PC-9 (cell line): ENCODE data around the gene ZFP36L1. TPM values are rescaled to one million over a fixed set of nuclear protein-coding genes. Genes with fewer than 3 reads are reported as not detected.
"Not testable (repeated sequence)": the region's sequence is repeated elsewhere in the genome, so short reads cannot be mapped to it uniquely, and the experiment has no call there.

ENCODE experiments used
- BruUV-seq: library from RNA; stranded (reverse); fragments of 400-500 nt; replicated peaks from 2 replicates; lab custom pipeline; 2021; lab: Mats Ljungman, UMichigan
- CTCF ChIA-PET: fragments of 300-600 bp; sonication (Branson Sonifier 250); formaldehyde crosslinking; loops from one replicate; lab custom pipeline; 2022; ENCODE audit warnings: antibody characterized with exemption; lab: Charles Lee
- POLR2A ChIA-PET: fragments of 300-600 bp; sonication (Branson Sonifier 250); formaldehyde crosslinking; loops from one replicate; lab custom pipeline; 2022; ENCODE audit warnings: antibody characterized with exemption; ENCODE audit not compliant: unreplicated experiment; lab: Charles Lee
- DNase-seq, 2 experiments: peaks; one replicate each; pipeline versions ENCODE4 v3.0.0 to v3.0.0-alpha.2; 2015 to 2022; ENCODE audit warnings: mixed read lengths in 1 of 2
- H2AFZ ChIP-seq: fragments of 200-600 bp; sonication (generic); 2 replicates; pipeline ENCODE4 v1.8.1; 2017; ENCODE audit warnings: antibody characterized with exemption
- H3F3A ChIP-seq: fragments of 200-600 bp; sonication (generic); 2 replicates; pipeline ENCODE4 v1.8.1; 2017; ENCODE audit warnings: antibody characterized with exemption, mild to moderate bottlenecking, low read depth; ENCODE audit not compliant: insufficient read depth
- H3K27ac ChIP-seq: fragments of 200-600 bp; sonication (generic); 2 replicates; pipeline ENCODE4 v1.6.1; 2016; ENCODE audit warnings: mixed run types
- H3K27me3 ChIP-seq: fragments of 200-600 bp; sonication (generic); 2 replicates; pipeline ENCODE4 v1.6.1; 2016; ENCODE audit warnings: low read depth, mixed run types; ENCODE audit not compliant: insufficient read depth
- H3K36me3 ChIP-seq: fragments of 200-600 bp; sonication (generic); 2 replicates; pipeline ENCODE4 v1.6.1; 2016; ENCODE audit warnings: low read depth, mixed run types
- H3K4me1 ChIP-seq: fragments of 200-600 bp; sonication (generic); replicated peaks from 2 replicates; pipeline ENCODE4 v1.6.1; 2016; ENCODE audit warnings: mixed run types; ENCODE audit not compliant: insufficient read depth
- H3K4me2 ChIP-seq: fragments of 200-600 bp; sonication (generic); 2 replicates; pipeline ENCODE4 v1.6.1; 2017; ENCODE audit warnings: mixed run types
- H3K4me3 ChIP-seq: fragments of 200-600 bp; sonication (generic); 2 replicates; pipeline ENCODE4 v1.6.1; 2016; ENCODE audit warnings: mixed run types
- H3K79me2 ChIP-seq: fragments of 200-600 bp; sonication (generic); 2 replicates; pipeline ENCODE4 v1.6.1; 2017; ENCODE audit warnings: low read depth, mixed run types
- H3K9me2 ChIP-seq: fragments of 200-600 bp; sonication (generic); 2 replicates; pipeline ENCODE4 v1.8.1; 2017; ENCODE audit warnings: mild to moderate bottlenecking; ENCODE audit not compliant: insufficient read depth
- H3K9me3 ChIP-seq: fragments of 200-600 bp; sonication (generic); 2 replicates; pipeline ENCODE4 v1.8.1; 2016; ENCODE audit warnings: low read depth; ENCODE audit not compliant: insufficient read depth
- H4K20me1 ChIP-seq: fragments of 200-600 bp; sonication (generic); 2 replicates; pipeline ENCODE4 v1.8.1; 2017; ENCODE audit not compliant: insufficient read depth
- CTCF ChIP-seq: fragments of 200-600 bp; sonication (generic); conservative IDR thresholded peaks from 2 replicates; pipeline ENCODE4 v1.6.1; 2017; ENCODE audit warnings: mixed run types, antibody characterized with exemption, mild to moderate bottlenecking, moderate library complexity
- EZH2 ChIP-seq: fragments of 200-600 bp; sonication (generic); IDR thresholded peaks from 2 replicates; pipeline ENCODE4 v1.8.0; 2017; ENCODE audit warnings: antibody characterized with exemption, low read depth
- intact Hi-C: fragments of 100-400 bp; cut with micrococcal nuclease; formaldehyde crosslinking; loops from one replicate; pipeline ENCODE4 v1.10.0; 2022; ENCODE audit not compliant: unreplicated experiment
- total RNA-seq: library from RNA; stranded (reverse); gene quantifications from 2 replicates; pipeline ENCODE4 v1.2.3, GENCODE V29; 2021

ZFP36L1 gene
- total RNA-seq, 1 experiment from 2014 or later: 179 TPM

DNA sequence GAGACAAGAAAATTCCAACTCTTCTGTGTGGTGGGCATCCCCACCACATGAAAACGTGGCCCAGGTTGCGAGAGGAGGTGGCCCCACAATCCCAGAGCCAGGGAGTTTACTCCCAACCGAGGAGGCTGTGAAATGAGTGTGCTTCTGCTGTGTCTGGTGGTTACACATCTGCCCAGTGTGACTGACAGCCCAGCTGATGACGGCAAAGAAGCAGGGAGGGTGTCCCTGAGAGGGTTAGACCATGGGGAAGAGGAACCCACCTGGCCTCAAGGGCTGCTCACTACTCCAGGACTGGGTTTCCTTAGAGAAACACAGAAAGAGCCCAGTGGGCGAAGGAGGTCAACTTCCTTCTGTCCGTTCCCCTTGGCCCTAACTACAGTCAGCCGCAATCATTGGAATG lies 24.6 kb downstream of the ZFP36L1 start:
- no peak overlapping the region for H3K4me3 ChIP-seq
- no peak for DNase-seq
- intact Hi-C loops: no loop called here
- no peaks in the 10 kb centered on the region for H3F3A ChIP-seq
- H3K4me2 ChIP-seq: no peak overlapping the region
- no peaks in the 10 kb centered on the region for H3K9me2 ChIP-seq
- CTCF ChIA-PET: no interaction called here
- H3K27ac ChIP-seq: no peak overlapping the region
- H3K9me3 ChIP-seq: no peaks in the 10 kb centered on the region
- no peaks in the 10 kb centered on the region for H3K4me1 ChIP-seq
- no peaks in the 10 kb centered on the region for H3K79me2 ChIP-seq
- no peaks in the 10 kb centered on the region for H4K20me1 ChIP-seq
- H2AFZ ChIP-seq: no peak overlapping the region
- no TSS peak for BruUV-seq
- no peak for TF ChIP-seq CTCF
- no peak for TF ChIP-seq EZH2
- H3K36me3 ChIP-seq: no peaks in the 10 kb centered on the region
- no peaks in the 10 kb centered on the region for H3K27me3 ChIP-seq
- POLR2A ChIA-PET: no interaction called here

DNA sequence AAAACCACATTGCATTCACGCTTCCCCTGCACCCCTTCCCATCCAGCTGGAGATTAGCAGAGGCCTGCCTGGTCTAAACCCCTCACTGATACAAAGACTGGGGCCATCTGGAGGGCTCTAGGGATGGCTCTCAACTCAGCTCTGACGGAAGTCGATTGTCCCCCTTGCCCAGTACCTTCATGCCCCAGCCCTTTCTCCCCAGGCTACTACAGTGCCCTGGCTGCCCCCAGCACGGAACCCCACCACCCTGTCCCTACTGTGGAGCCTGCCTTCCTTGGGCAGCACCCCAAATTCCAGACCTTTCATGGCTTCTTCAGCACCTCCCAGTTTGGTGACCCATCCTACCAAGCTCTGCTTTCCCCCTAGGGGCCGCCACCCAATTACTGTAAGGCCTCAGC lies 25.6 kb downstream of the ZFP36L1 start:
- POLR2A ChIA-PET: no interaction called here
- CTCF ChIA-PET: interaction anchor here (0.6 kb wide), 1 partner anchor 40 kb away, joined by 3 read pairs; no protein-coding TSS in a partner anchor
- no peak overlapping the region for H3K4me2 ChIP-seq
- H3K27ac ChIP-seq: no peak overlapping the region
- H3F3A ChIP-seq: no peaks in the 10 kb centered on the region
- H3K4me1 ChIP-seq: no peaks in the 10 kb centered on the region
- no peak overlapping the region for H2AFZ ChIP-seq
- H3K36me3 ChIP-seq: no peaks in the 10 kb centered on the region
- intact Hi-C loops: no loop called here
- no peaks in the 10 kb centered on the region for H3K9me2 ChIP-seq
- TF ChIP-seq EZH2 (no peak), CTCF (no peak)
- no peak for DNase-seq
- BruUV-seq: no TSS peak
- no peaks in the 10 kb centered on the region for H4K20me1 ChIP-seq
- no peaks in the 10 kb centered on the region for H3K9me3 ChIP-seq
- H3K4me3 ChIP-seq: no peak overlapping the region
- no peaks in the 10 kb centered on the region for H3K79me2 ChIP-seq
- H3K27me3 ChIP-seq: no peaks in the 10 kb centered on the region

- no peaks in the 10 kb centered on the region for H3K4me1 ChIP-seq
- no peaks in the 10 kb centered on the region for H3K36me3 ChIP-seq
- H4K20me1 ChIP-seq: no peaks in the 10 kb centered on the region
- no peaks in the 10 kb centered on the region for H3K79me2 ChIP-seq
- H3K4me2 ChIP-seq: no peak overlapping the region
- CTCF ChIA-PET: no interaction called here
- no peak overlapping the region for H3K27ac ChIP-seq
- H3K4me3 ChIP-seq: no peak overlapping the region
- BruUV-seq: no TSS peak
- POLR2A ChIA-PET: no interaction called here
- no peaks in the 10 kb centered on the region for H3K27me3 ChIP-seq
- no peaks in the 10 kb centered on the region for H3K9me2 ChIP-seq
- no peak overlapping the region for H2AFZ ChIP-seq
- TF ChIP-seq EZH2 (no peak), CTCF (no peak)
- no peaks in the 10 kb centered on the region for H3K9me3 ChIP-seq
- DNase-seq: no peak
- intact Hi-C loops: no loop called here
- H3F3A ChIP-seq: no peaks in the 10 kb centered on the region
Measured at GRCh38 chr14:68766299-68767247, 26.3 kb downstream of the ZFP36L1 start.

- BruUV-seq, intact Hi-C loops: not testable (repeated sequence)
Measured at GRCh38 chr14:68763843-68764242, 29.0 kb downstream of the ZFP36L1 start.

More at GRCh38 chr14:68763843-68764242, 29.0 kb downstream of the ZFP36L1 start:
- H3K79me2 ChIP-seq, H3K4me2 ChIP-seq, CTCF ChIA-PET, H3K4me1 ChIP-seq, DNase-seq, H3K9me3 ChIP-seq, H3K4me3 ChIP-seq, H3K9me2 ChIP-seq, H4K20me1 ChIP-seq, H3K27me3 ChIP-seq, H2AFZ ChIP-seq, H3K27ac ChIP-seq, H3F3A ChIP-seq, H3K36me3 ChIP-seq: not testable (repeated sequence)
- POLR2A ChIA-PET: interaction anchor here (0.7 kb wide), 1 partner anchor 16 kb away, joined by 3 read pairs; no protein-coding TSS in a partner anchor
